H54 (cell line): Measurements from ENCODE around the gene SCRT2.

Experiments used
- DNase-seq: peaks from one replicate; pipeline ENCODE4 v3.0.0; 2011; ENCODE audit warnings: low spot score, mixed read lengths; ENCODE audit not compliant: insufficient read length
- FAIRE-seq: peaks from 3 replicates; lab custom pipeline; 2011; peaks lifted over from hg19 to GRCh38; lab: Jason Lieb, UNC
- POLR2A ChIP-seq: IDR thresholded peaks from 2 replicates; pipeline ENCODE4 v1.6.1; 2011; ENCODE audit warnings: low read depth, mild to moderate bottlenecking, low read length

Gene SCRT2

GRCh38 chr20:626579-626978 is 49.0 kb downstream of the SCRT2 start:
- no peak for TF ChIP-seq POLR2A
- no peak for FAIRE-seq
- DNase-seq: no peak

- no peak for TF ChIP-seq POLR2A
- no peak for FAIRE-seq
- no peak for DNase-seq
Observed at GRCh38 chr20:625360-625932, 50.2 kb downstream of the SCRT2 start.

GRCh38 chr20:623704-624103 is 51.9 kb downstream of the SCRT2 start:
- no peak for TF ChIP-seq POLR2A
- FAIRE-seq (no peak), DNase-seq (no peak)

GRCh38 chr20:623021-623420 is 52.6 kb downstream of the SCRT2 start:
- no peak for FAIRE-seq
- no peak for DNase-seq
- TF ChIP-seq POLR2A: no peak

- DNase-seq (no peak), FAIRE-seq (no peak)
- TF ChIP-seq POLR2A: no peak
Observed at GRCh38 chr20:622161-622560, 53.4 kb downstream of the SCRT2 start.

- FAIRE-seq: no peak
- DNase-seq: peak; percentile 52
- TF ChIP-seq POLR2A: no peak
Observed at GRCh38 chr20:621125-621756, 54.4 kb downstream of the SCRT2 start.

GRCh38 chr20:620246-620645 is 55.4 kb downstream of the SCRT2 start:
- DNase-seq: no peak
- FAIRE-seq: no peak
- no peak for TF ChIP-seq POLR2A

GRCh38 chr20:618980-619379 is 56.6 kb downstream of the SCRT2 start:
- FAIRE-seq: no peak
- no peak for TF ChIP-seq POLR2A
- no peak for DNase-seq

- no peak for TF ChIP-seq POLR2A
- no peak for FAIRE-seq
- DNase-seq: no peak
Observed at GRCh38 chr20:617934-618690, 57.5 kb downstream of the SCRT2 start.

- no peak for TF ChIP-seq POLR2A
- FAIRE-seq: no peak
- no peak for DNase-seq
Observed at GRCh38 chr20:615514-615913, 60.1 kb downstream of the SCRT2 start.

GRCh38 chr20:611843-612185 is 63.8 kb downstream of the SCRT2 start:
- FAIRE-seq (no peak), DNase-seq (no peak)
- TF ChIP-seq POLR2A: no peak
